Body of pancreas (tissue), 4 donors: ENCODE measurements around the gene USP17L11. TPM values are rescaled to one million over a fixed set of nuclear protein-coding genes. Genes with fewer than 3 reads are reported as not detected.
A peak's percentile ranks its signal among the peaks of the same experiment; 100 is the strongest.
"Not testable (repeated sequence)": the region's sequence is repeated elsewhere in the genome, so short reads cannot be mapped to it uniquely, and the experiment has no call there.

ENCODE experiments used
- ATAC-seq: fragments of 150-250 bp; one replicate; pipeline ENCODE4 v1.9.1; 2016
- DNase-seq, 4 donors: peaks; one replicate each; pipeline ENCODE4 v3.0.0-alpha.2; 2019
- H3K27ac ChIP-seq, 4 donors: fragments of 200-600 bp; sonication (generic); 1 replicate in 3 of 4; 2 replicates in 1 of 4; pipeline versions ENCODE4 v1.5.1 to v1.6.1; 2016 to 2019; ENCODE audit warnings: mild to moderate bottlenecking in 1 of 4, mixed read lengths in 1 of 4, moderate library complexity in 1 of 4
- H3K27me3 ChIP-seq, 2 donors: fragments of 200-600 bp; sonication (generic); one replicate each; pipeline ENCODE4 v1.6.0; 2016; ENCODE audit warnings: mild to moderate bottlenecking in 1 of 2
- H3K36me3 ChIP-seq, 2 donors: fragments of 200-600 bp; sonication (generic); replicated peaks in 1 of 2; 2 replicates each; pipeline ENCODE4 v1.5.1; 2016; ENCODE audit warnings: low read depth in 2 of 2; ENCODE audit not compliant: insufficient read depth in 1 of 2
- H3K4me1 ChIP-seq: fragments of 200-600 bp; sonication (generic); one replicate; pipeline ENCODE4 v1.6.0; 2016
- H3K4me3 ChIP-seq, 2 donors: fragments of 200-600 bp; sonication (generic); 1 replicate in 1 of 2; 2 replicates in 1 of 2; pipeline ENCODE4 v1.5.1; 2016 to 2019
- H3K9me3 ChIP-seq, 3 donors: fragments of 200-600 bp; sonication (generic); 1 replicate in 2 of 3; 2 replicates in 1 of 3; pipeline ENCODE4 v1.5.1; 2016
- WGBS, 2 donors: methylation state at CpG; one replicate each; pipeline ENCODE4 v1.1.5; 2017; 5-methylcytosine and 5-hydroxymethylcytosine counted together
- intact Hi-C: fragments of 100-400 bp; cut with DNase I; formaldehyde crosslinking; loops from one replicate; pipeline ENCODE4 v1.15.1; 2023
- total RNA-seq, 2 donors: library from RNA; depleted of rRNA; stranded (reverse); fragments of >200 nt; gene quantifications; one replicate each; pipeline ENCODE4 v1.1.0, GENCODE V29; 2016

USP17L11 gene, protein sequence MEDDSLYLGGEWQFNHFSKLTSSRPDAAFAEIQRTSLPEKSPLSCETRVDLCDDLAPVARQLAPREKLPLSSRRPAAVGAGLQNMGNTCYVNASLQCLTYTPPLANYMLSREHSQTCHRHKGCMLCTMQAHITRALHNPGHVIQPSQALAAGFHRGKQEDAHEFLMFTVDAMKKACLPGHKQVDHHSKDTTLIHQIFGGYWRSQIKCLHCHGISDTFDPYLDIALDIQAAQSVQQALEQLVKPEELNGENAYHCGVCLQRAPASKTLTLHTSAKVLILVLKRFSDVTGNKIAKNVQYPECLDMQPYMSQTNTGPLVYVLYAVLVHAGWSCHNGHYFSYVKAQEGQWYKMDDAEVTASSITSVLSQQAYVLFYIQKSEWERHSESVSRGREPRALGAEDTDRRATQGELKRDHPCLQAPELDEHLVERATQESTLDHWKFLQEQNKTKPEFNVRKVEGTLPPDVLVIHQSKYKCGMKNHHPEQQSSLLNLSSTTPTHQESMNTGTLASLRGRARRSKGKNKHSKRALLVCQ
- total RNA-seq, result not detected

DNA sequence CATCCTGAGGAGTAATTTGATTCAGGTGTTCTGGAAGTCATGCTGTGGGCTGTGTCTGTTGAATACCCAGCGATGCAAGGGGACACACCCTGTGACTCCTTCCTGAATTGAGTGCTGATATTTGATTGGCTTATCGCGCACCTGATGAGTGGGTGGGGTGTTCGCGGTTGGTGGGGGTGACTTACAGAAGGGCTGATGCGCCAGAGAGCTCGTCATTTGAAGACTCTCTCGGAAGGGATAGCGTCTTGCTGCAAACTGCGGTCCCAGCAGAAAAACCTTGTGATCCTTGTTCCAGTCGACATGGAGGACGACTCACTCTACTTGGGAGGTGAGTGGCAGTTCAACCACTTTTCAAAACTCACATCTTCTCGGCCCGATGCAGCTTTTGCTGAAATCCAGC lies at the start of gene USP17L11:
Gene USP17L11, plus strand, starts transcription at position 301 of the 400 bp plus-strand sequence. Its CDS starts 0 bp downstream, at position 301.
- H3K4me1 ChIP-seq, DNase-seq, H3K27ac ChIP-seq, H3K36me3 ChIP-seq, H3K4me3 ChIP-seq, H3K9me3 ChIP-seq, intact Hi-C loops, H3K27me3 ChIP-seq, ATAC-seq: not testable (repeated sequence)
- WGBS, 2 donors, result no CpG with 5 or more reads among the region's 14 CpGs

DNA sequence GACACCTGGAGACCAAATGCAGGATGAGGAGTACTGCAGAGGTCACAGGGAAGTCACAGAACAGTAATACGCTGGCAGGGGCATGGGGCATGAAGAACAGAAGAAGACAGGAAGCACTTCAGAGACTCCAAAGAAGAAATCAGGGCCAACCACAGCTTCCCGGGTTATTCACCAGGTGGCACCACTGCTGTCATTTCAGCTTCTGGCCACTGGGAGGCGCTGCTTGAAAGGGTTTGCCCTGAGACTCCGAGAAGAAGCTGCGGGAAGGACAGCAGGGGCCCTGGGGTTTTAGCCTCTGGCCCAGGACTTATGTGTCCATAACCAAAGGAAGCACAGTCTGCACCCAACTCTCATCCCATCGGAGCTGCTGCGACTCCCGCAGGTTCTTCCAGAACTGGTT lies 49.2 kb upstream of the USP17L11 start:
- H3K27ac ChIP-seq, ATAC-seq, H3K4me1 ChIP-seq, H3K27me3 ChIP-seq, H3K4me3 ChIP-seq, H3K9me3 ChIP-seq, DNase-seq, H3K36me3 ChIP-seq, intact Hi-C loops: not testable (repeated sequence)
- no CpG with 5 or more reads among the region's 8 CpGs for WGBS, 2 donors

DNA sequence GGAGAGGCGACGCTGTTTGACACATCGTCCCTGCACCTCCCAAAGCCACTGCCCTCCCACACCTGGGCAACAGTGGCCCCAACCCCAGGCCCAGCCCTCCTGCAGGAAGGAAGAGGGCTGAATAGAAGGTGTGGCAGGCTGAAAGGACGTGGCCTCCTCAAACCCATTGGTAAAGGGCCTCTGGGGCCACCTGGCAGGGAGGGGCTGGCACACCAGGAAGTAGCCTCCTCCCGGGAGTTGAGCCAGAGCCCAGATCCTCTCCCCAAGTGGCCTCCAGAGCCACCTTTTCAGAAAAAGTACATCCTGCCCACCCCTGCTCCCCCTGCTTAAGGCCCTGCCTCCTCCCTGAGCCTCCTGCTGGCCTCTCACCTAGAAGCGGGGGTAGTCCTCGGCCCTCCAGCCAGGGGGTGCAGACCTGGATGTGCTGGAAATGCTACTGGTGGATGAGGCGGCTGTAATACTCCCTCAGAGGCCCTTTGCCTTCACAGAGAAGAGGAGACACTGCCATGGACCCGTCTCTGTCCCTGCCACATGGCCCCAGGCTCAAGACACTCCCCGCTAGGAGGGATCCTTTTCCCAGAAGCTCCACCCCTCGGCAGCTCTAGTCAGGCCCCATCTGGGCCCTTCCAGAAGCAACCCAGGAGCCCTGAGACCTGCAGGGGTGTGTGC lies 45.3 kb upstream of the USP17L11 start, which contains the start of gene FAM90A26:
Gene FAM90A26, plus strand, starts transcription at position 619 of the 669 bp plus-strand sequence. CDS start 2,764 bp downstream, outside the sequence.
- DNase-seq, intact Hi-C loops, ATAC-seq, H3K9me3 ChIP-seq, H3K27ac ChIP-seq, H3K4me1 ChIP-seq, H3K4me3 ChIP-seq, H3K36me3 ChIP-seq, H3K27me3 ChIP-seq: not testable (repeated sequence)
- WGBS, 2 donors, result no CpG with 5 or more reads among the region's 11 CpGs

DNA sequence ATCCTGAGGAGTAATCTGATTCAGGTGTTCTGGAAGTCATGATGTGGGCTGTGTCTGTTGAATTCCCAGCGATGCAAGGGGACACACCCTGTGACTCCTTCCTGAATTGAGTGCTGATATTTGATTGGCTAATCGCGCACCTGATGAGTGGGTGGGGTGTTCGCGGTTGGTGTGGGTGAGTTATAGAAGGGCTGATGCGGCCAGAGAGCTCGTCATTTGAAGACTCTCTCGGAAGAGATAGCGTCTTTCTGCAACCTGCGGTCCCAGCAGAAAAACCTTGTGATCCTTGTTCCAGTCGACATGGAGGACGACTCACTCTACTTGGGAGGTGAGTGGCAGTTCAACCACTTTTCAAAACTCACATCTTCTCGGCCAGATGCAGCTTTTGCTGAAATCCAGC lies 4.8 kb upstream of the USP17L11 start, which contains the start of gene USP17L10:
Gene USP17L10, plus strand, starts transcription at position 301 of the 400 bp plus-strand sequence. Its CDS starts 0 bp downstream, at position 301.
- H3K36me3 ChIP-seq, H3K27ac ChIP-seq, H3K4me1 ChIP-seq, H3K27me3 ChIP-seq, H3K4me3 ChIP-seq, DNase-seq, H3K9me3 ChIP-seq, intact Hi-C loops, ATAC-seq: not testable (repeated sequence)
- WGBS, 2 donors, result 43% methylated on average over 3 of the region's 13 CpGs; no CpG with 5 or more reads in 1 of the 2 donors

DNA sequence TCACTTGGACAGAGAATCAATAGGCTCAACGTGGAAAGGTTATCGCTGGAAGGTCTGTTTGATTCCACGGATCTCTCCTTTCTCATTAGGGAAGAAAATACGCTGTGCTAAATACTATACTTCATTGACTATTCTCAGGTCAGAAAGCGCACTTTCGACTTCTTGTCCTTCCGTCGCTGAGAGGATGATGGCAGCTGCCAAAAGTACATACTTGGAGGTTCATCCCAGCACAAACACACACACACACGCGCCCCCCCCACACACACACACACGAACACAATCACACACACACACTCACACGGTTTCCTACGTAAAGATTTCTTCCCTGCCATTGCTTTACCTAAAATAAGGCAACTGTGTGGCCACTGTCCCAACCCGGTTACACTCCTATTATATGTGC lies 504 bp upstream of the USP17L11 start:
- 62 to 71% methylated on average over 10 of the region's 14 CpGs for WGBS, 2 donors
- H3K27ac ChIP-seq, H3K27me3 ChIP-seq, H3K9me3 ChIP-seq, H3K4me3 ChIP-seq, ATAC-seq, H3K36me3 ChIP-seq, intact Hi-C loops, H3K4me1 ChIP-seq: not testable (repeated sequence)
- peak in 1 of 4 donors; percentile 3 for DNase-seq

DNA sequence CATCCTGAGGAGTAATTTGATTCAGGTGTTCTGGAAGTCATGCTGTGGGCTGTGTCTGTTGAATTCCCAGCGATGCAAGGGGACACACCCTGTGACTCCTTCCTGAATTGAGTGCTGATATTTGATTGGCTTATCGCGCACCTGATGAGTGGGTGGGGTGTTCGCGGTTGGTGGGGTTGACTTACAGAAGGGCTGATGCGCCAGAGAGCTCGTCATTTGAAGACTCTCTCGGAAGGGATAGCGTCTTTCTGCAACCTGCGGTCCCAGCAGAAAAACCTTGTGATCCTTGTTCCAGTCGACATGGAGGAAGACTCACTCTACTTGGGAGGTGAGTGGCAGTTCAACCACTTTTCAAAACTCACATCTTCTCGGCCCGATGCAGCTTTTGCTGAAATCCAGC lies 4.6 kb downstream of the USP17L11 start, which contains the start of gene USP17L12:
Gene USP17L12, plus strand, starts transcription at position 301 of the 400 bp plus-strand sequence. Its CDS starts 0 bp downstream, at position 301.
- H3K36me3 ChIP-seq, ATAC-seq, intact Hi-C loops, H3K9me3 ChIP-seq, H3K4me3 ChIP-seq, DNase-seq, H3K27me3 ChIP-seq, H3K4me1 ChIP-seq, H3K27ac ChIP-seq: not testable (repeated sequence)
- no CpG with 5 or more reads among the region's 13 CpGs for WGBS, 2 donors

DNA sequence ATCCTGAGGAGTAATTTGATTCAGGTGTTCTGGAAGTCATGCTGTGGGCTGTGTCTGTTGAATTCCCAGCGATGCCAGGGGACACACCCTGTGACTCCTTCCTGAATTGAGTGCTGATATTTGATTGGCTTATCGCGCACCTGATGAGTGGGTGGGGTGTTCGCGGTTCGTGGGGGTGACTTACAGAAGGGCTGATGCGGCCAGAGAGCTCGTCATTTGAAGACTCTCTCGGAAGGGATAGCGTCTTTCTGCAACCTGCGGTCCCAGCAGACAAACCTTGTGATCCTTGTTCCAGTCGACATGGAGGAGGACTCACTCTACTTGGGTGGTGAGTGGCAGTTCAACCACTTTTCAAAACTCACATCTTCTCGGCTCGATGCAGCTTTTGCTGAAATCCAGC lies 9.4 kb downstream of the USP17L11 start, which contains the start of gene USP17L13:
Gene USP17L13, plus strand, starts transcription at position 301 of the 400 bp plus-strand sequence. Its CDS starts 0 bp downstream, at position 301.
- intact Hi-C loops, H3K9me3 ChIP-seq, H3K27ac ChIP-seq, H3K4me3 ChIP-seq, ATAC-seq, H3K27me3 ChIP-seq, H3K4me1 ChIP-seq, DNase-seq, H3K36me3 ChIP-seq: not testable (repeated sequence)
- no CpG with 5 or more reads among the region's 14 CpGs for WGBS, 2 donors

DNA sequence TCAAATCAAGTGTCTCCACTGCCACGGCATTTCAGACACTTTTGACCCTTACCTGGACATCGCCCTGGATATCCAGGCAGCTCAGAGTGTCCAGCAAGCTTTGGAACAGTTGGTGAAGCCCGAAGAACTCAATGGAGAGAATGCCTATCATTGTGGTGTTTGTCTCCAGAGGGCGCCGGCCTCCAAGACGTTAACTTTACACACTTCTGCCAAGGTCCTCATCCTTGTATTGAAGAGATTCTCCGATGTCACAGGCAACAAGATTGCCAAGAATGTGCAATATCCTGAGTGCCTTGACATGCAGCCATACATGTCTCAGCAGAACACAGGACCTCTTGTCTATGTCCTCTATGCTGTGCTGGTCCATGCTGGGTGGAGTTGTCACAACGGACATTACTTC lies 15.0 kb downstream of the USP17L11 start:
- ATAC-seq, result not testable (repeated sequence)
- DNase-seq, result peak in 1 of 4 donors; percentile 2

DNA sequence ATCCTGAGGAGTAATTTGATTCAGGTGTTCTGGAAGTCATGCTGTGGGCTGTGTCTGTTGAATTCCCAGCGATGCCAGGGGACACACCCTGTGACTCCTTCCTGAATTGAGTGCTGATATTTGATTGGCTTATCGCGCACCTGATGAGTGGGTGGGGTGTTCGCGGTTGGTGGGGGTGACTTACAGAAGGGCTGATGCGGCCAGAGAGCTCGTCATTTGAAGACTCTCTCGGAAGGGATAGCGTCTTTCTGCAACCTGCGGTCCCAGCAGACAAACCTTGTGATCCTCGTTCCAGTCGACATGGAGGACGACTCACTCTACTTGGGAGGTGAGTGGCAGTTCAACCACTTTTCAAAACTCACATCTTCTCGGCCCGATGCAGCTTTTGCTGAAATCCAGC lies 18.9 kb downstream of the USP17L11 start, which contains the start of gene USP17L15:
Gene USP17L15, plus strand, starts transcription at position 301 of the 400 bp plus-strand sequence. Its CDS starts 0 bp downstream, at position 301.
- H3K36me3 ChIP-seq, intact Hi-C loops, H3K27me3 ChIP-seq, H3K9me3 ChIP-seq, H3K4me1 ChIP-seq, DNase-seq, H3K27ac ChIP-seq, H3K4me3 ChIP-seq, ATAC-seq: not testable (repeated sequence)
- no CpG with 5 or more reads among the region's 15 CpGs for WGBS, 2 donors

More for the DNA sequence above, 15.0 kb downstream of the USP17L11 start:
- H3K4me3 ChIP-seq, H3K36me3 ChIP-seq, H3K9me3 ChIP-seq, H3K27ac ChIP-seq, H3K27me3 ChIP-seq, intact Hi-C loops, H3K4me1 ChIP-seq: not testable (repeated sequence)
- WGBS, 2 donors, result 64% methylated on average over 5 of the region's 8 CpGs; no CpG with 5 or more reads in 1 of the 2 donors

DNA sequence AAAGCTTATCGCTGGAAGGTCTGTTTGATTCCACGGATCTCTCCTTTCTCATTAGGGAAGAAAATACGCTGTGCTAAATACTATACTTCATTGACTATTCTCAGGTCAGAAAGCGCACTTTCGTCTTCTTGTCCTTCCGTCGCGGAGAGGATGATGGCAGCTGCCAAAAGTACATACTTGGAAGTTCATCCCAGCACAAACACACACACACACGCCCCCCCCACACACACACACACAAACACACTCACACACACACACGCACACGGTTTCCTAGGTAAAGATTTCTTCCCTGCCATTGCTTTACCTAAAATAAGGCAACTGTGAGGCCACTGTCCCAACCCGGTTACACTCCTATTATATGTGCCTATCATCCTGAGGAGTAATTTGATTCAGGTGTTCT lies 23.3 kb downstream of the USP17L11 start:
- H3K9me3 ChIP-seq, H3K27me3 ChIP-seq, H3K36me3 ChIP-seq, H3K4me3 ChIP-seq, ATAC-seq, H3K4me1 ChIP-seq, H3K27ac ChIP-seq, intact Hi-C loops: not testable (repeated sequence)
- peak in 3 of 4 donors; percentile 5 to 12 (median 6) for DNase-seq
- WGBS, 2 donors, result no CpG with 5 or more reads among the region's 12 CpGs

DNA sequence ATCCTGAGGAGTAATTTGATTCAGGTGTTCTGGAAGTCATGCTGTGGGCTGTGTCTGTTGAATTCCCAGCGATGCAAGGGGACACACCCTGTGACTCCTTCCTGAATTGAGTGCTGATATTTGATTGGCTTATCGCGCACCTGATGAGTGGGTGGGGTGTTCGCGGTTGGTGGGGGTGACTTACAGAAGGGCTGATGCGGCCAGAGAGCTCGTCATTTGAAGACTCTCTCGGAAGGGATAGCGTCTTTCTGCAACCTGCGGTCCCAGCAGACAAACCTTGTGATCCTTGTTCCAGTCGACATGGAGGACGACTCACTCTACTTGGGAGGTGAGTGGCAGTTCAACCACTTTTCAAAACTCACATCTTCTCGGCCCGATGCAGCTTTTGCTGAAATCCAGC lies 28.4 kb downstream of the USP17L11 start, which contains the start of gene USP17L17:
Gene USP17L17, plus strand, starts transcription at position 301 of the 400 bp plus-strand sequence. Its CDS starts 0 bp downstream, at position 301.
- WGBS, 2 donors, result 80 to 81% methylated on average over 7 to 14 of the region's 14 CpGs
- H3K36me3 ChIP-seq, H3K27ac ChIP-seq, DNase-seq, H3K27me3 ChIP-seq, ATAC-seq, H3K9me3 ChIP-seq, H3K4me3 ChIP-seq, H3K4me1 ChIP-seq, intact Hi-C loops: not testable (repeated sequence)
